Nephron (organoid): Measurements from ENCODE around the gene SMOC1.

Experiments used
- H3K27ac Mint-ChIP-seq, 3 experiments: 2 replicates each; pipeline ENCODE4 v1.8.0; 2020; ENCODE audit warnings: mixed read lengths in 3 of 3, mild to moderate bottlenecking in 2 of 3, moderate library complexity in 1 of 3
- H3K27me3 Mint-ChIP-seq: 2 replicates; pipeline ENCODE4 v1.8.0; 2021; ENCODE audit warnings: low read depth, mild to moderate bottlenecking, moderate library complexity, mixed read lengths
- H3K36me3 Mint-ChIP-seq: 2 replicates; pipeline ENCODE4 v1.8.0; 2020; ENCODE audit warnings: low read depth, mixed read lengths
- H3K4me1 Mint-ChIP-seq: 2 replicates; pipeline ENCODE4 v1.8.0; 2020; ENCODE audit warnings: mixed read lengths
- H3K4me3 Mint-ChIP-seq, 3 experiments: 2 replicates each; pipeline ENCODE4 v1.8.0; 2020; ENCODE audit warnings: mild to moderate bottlenecking in 3 of 3, mixed read lengths in 3 of 3, moderate library complexity in 2 of 3
- H3K9me3 Mint-ChIP-seq: 2 replicates; pipeline ENCODE4 v1.8.0; 2020; ENCODE audit warnings: mixed read lengths
- CTCF ChIP-seq, 3 experiments: fragments of 200-600 bp; sonication (generic); IDR thresholded peaks; one replicate each; pipeline ENCODE4 v1.5.0; 2021; ENCODE audit warnings: antibody characterized with exemption in 3 of 3; ENCODE audit not compliant: unreplicated experiment in 3 of 3

SMOC1 gene

GRCh38 chr14:70006699-70007098 is 127.5 kb downstream of the SMOC1 start:
- no peak for TF ChIP-seq CTCF (IDR thresholded peaks at IDR 0.05; ENCODE audit: unreplicated experiment in 3 of 3)
- H3K27ac Mint-ChIP-seq = no peak overlapping the region
- H3K27me3 Mint-ChIP-seq = peaks cover 15% of the 10 kb centered on the region
- no peak overlapping the region for H3K4me3 Mint-ChIP-seq
- H3K9me3 Mint-ChIP-seq = no peaks in the 10 kb centered on the region
- no peaks in the 10 kb centered on the region for H3K36me3 Mint-ChIP-seq
- peaks cover 34% of the 10 kb centered on the region for H3K4me1 Mint-ChIP-seq

GRCh38 chr14:70008284-70009262 is 129.4 kb downstream of the SMOC1 start:
- Mint-ChIP-seq H3K4me3 (no peak overlapping the region), H3K27me3 (peaks cover 19% of the 10 kb centered on the region), H3K36me3 (peaks cover 7% of the 10 kb centered on the region), H3K4me1 (peaks cover 34% of the 10 kb centered on the region), H3K9me3 (no peaks in the 10 kb centered on the region), H3K27ac (peak overlapping the region; percentile 41 to 79 (median 53))
- TF ChIP-seq CTCF (IDR thresholded peaks at IDR 0.05; ENCODE audit: unreplicated experiment in 3 of 3) = no peak

- no peak overlapping the region for H3K27ac Mint-ChIP-seq
- peaks cover 39% of the 10 kb centered on the region for H3K4me1 Mint-ChIP-seq
- H3K36me3 Mint-ChIP-seq = peaks cover 7% of the 10 kb centered on the region
- H3K4me3 Mint-ChIP-seq = no peak overlapping the region
- TF ChIP-seq CTCF (IDR thresholded peaks at IDR 0.05; ENCODE audit: unreplicated experiment in 3 of 3) = no peak
- peaks cover 16% of the 10 kb centered on the region for H3K27me3 Mint-ChIP-seq
- no peaks in the 10 kb centered on the region for H3K9me3 Mint-ChIP-seq
Measured at GRCh38 chr14:70009961-70010360, 130.7 kb downstream of the SMOC1 start.

- Mint-ChIP-seq H3K9me3 (no peaks in the 10 kb centered on the region), H3K4me1 (peaks cover 39% of the 10 kb centered on the region), H3K4me3 (no peak overlapping the region), H3K27ac (no peak overlapping the region), H3K27me3 (peaks cover 19% of the 10 kb centered on the region), H3K36me3 (peaks cover 7% of the 10 kb centered on the region)
- TF ChIP-seq CTCF (IDR thresholded peaks at IDR 0.05; ENCODE audit: unreplicated experiment in 3 of 3) = no peak
Measured at GRCh38 chr14:70011098-70011497, 131.9 kb downstream of the SMOC1 start.

DNA sequence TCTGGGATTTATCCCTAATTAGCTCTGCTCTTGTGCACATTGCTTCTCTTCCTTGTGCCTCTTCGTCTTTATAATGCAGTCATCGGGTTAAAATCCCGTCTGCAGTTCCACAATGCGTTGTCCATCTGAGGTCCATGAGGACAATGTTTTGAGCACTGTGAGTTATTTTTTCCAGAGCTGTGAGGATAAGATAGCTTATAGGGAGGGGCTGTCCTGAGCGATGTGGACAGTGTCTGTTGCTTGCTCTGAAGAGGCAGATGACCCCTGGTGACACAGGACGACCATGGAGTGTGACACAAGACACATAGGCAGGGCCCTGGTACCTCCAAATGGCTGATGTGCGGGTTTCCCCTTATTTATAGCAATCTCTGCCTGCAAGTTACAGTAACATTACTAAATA is 132.5 kb downstream of the SMOC1 start:
- Mint-ChIP-seq H3K4me3 (no peak overlapping the region), H3K27me3 (peaks cover 18% of the 10 kb centered on the region), H3K36me3 (peaks cover 7% of the 10 kb centered on the region), H3K9me3 (no peaks in the 10 kb centered on the region), H3K4me1 (peaks cover 39% of the 10 kb centered on the region), H3K27ac (no peak overlapping the region)
- TF ChIP-seq CTCF (IDR thresholded peaks at IDR 0.05; ENCODE audit: unreplicated experiment in 3 of 3) = no peak
